Measurements from ENCODE around the gene ACTR3.
A peak's percentile ranks its signal among the peaks of the same experiment; 100 is the strongest.

Gene ACTR3

DNA sequence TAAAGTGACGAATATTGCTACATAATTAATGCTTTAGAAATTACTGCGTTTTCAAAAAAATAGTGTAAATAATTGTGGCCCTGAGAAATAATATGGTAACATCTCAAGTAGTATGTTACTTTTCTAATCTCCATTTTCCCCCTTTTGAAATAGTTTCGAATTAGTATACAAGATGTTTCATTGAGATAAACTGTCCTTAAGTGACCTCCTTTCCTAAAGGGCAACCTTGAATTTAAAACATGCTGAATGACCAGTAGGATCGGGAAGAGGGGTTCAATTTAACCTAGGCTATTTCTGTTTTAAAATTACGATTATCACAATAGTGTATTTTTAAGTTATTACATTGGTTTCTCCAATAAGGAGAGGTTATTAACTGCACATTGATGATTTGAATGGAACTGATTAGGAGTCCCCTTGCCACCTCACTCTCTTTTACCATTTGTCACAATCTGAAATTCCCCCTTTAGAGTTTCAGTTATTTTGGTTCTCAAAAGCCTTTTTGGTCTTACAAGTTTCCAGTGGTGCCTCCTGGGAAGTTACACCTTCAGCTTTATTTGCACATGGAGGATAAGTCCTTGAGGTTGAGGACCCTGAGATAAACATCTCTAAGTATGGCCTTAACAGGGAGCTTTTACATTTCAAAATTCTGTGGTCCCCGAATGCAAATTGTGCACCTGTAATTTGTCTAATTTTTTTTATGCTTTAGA, 2.3 kb downstream of the ACTR3 start:
- Histone ChIP-seq H3K4me1 (ENCODE audit: control insufficient read depth in 1 of 2, insufficient read depth in 2 of 2, low read length in 2 of 2) (peaks cover 12 to 75% of the 10 kb centered on the region in 2 donors), H3K27ac (ENCODE audit: low read length) (peak overlapping the region; percentile 99), H3K27me3 (ENCODE audit: low read depth, low read length) (no peaks in the 10 kb centered on the region), H3K4me3 (ENCODE audit: low read depth in 1 of 2, low read length in 2 of 2) (peak overlapping the region; percentile 55 to 88), H3K9me3 (ENCODE audit: control insufficient read depth in 1 of 2, low read length in 2 of 2) (no peaks in the 10 kb centered on the region), H3K36me3 (ENCODE audit: control insufficient read depth in 1 of 2, insufficient read depth in 2 of 2, low read length in 2 of 2) (peaks cover 4 to 9% of the 10 kb centered on the region in 2 donors)

DNA sequence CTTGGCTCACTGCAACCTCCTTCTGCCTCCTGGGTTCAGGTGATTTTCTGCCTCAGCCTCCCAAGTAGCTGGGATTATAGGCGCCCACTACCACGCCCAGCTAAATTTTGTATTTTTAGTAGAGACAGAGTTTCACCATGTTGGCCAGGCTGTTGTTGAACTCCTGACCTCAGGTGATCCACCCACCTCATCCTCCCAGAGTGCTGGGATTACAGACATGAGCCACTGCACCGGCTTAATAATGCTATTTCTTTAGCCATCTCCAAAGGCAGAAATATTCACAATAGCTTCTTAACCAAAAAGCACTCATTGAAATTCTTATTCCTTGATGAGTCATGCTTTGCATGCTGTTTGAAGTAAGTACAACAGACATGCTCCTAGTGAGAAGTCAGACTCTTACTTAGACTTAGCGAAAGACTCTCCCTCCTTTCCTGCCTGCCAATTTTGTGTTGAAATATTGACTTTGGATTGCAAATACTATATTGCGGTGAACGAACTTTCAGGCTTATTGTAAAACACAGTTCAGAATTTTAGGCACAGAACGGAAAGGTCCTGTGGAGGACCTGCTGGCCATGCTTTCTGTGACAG, 4.4 kb downstream of the ACTR3 start:
- no peak overlapping the region for H3K27ac ChIP-seq (ENCODE audit: low read length)
- H3K4me1 ChIP-seq (ENCODE audit: control insufficient read depth in 1 of 2, insufficient read depth in 2 of 2, low read length in 2 of 2): peaks cover 4 to 74% of the 10 kb centered on the region in 2 donors
- H3K27me3 ChIP-seq (ENCODE audit: low read depth, low read length): no peaks in the 10 kb centered on the region
- peaks cover 4 to 9% of the 10 kb centered on the region in 2 donors for H3K36me3 ChIP-seq (ENCODE audit: control insufficient read depth in 1 of 2, insufficient read depth in 2 of 2, low read length in 2 of 2)
- H3K4me3 ChIP-seq (ENCODE audit: low read depth in 1 of 2, low read length in 2 of 2): peak overlapping the region in 1 of 2 donors; percentile 12
- no peaks in the 10 kb centered on the region for H3K9me3 ChIP-seq (ENCODE audit: control insufficient read depth in 1 of 2, low read length in 2 of 2)

DNA sequence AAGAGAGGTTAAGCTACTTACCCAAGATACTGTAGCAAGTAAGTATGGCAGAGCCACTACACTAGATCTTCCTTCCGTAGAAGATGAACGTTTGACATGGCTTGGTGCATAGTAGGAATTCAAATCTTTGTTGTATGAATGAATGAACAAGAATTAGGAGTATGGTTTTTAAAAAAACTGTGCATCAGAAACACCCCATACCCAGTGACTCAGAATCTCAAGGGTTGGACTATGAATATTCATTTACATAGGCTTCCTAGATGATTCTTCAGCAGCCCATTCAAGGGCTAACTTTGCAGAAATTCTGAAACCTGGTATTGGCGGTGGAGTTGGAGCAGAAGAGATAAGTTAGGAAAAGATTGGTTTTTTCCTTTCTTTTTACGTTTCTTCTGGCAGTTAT, 5.4 kb downstream of the ACTR3 start:
- no peaks in the 10 kb centered on the region for H3K9me3 ChIP-seq (ENCODE audit: control insufficient read depth in 1 of 2, low read length in 2 of 2)
- H3K27ac ChIP-seq (ENCODE audit: low read length): no peak overlapping the region
- H3K36me3 ChIP-seq (ENCODE audit: control insufficient read depth in 1 of 2, insufficient read depth in 2 of 2, low read length in 2 of 2): peaks cover 4 to 5% of the 10 kb centered on the region in 2 donors
- peaks cover 6 to 81% of the 10 kb centered on the region in 2 donors for H3K4me1 ChIP-seq (ENCODE audit: control insufficient read depth in 1 of 2, insufficient read depth in 2 of 2, low read length in 2 of 2)
- no peak overlapping the region for H3K4me3 ChIP-seq (ENCODE audit: low read depth in 1 of 2, low read length in 2 of 2)
- no peaks in the 10 kb centered on the region for H3K27me3 ChIP-seq (ENCODE audit: low read depth, low read length)

GRCh38 chr2:113895819-113896563, 6.1 kb downstream of the ACTR3 start:
- H3K27me3 ChIP-seq (ENCODE audit: low read depth, low read length): no peaks in the 10 kb centered on the region
- H3K4me3 ChIP-seq (ENCODE audit: low read depth in 1 of 2, low read length in 2 of 2): no peak overlapping the region
- no peaks in the 10 kb centered on the region for H3K9me3 ChIP-seq (ENCODE audit: control insufficient read depth in 1 of 2, low read length in 2 of 2)
- H3K4me1 ChIP-seq (ENCODE audit: control insufficient read depth in 1 of 2, insufficient read depth in 2 of 2, low read length in 2 of 2): peaks cover 6 to 86% of the 10 kb centered on the region in 2 donors
- peaks cover 0 to 4% of the 10 kb centered on the region in 2 donors for H3K36me3 ChIP-seq (ENCODE audit: control insufficient read depth in 1 of 2, insufficient read depth in 2 of 2, low read length in 2 of 2)
- no peak overlapping the region for H3K27ac ChIP-seq (ENCODE audit: low read length)

DNA sequence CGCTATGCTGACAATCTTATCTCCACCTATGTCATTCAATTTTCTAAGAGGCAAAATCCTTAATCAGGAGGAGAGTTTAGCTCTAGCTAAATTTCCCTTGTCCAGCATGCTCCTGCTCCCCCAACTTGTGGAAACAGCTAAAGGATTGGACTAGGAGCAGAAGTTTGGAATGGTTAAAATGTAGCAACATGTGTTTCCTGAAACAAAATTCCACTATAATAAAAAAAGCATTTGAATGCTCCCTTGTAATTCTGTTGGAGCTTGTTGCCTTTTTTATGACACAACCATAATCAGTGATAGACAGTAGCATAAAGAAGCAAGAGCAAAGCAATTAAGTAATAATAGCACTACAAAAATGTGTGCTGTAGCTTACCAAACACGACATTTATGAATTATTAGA, 6.9 kb downstream of the ACTR3 start:
- Histone ChIP-seq H3K4me3 (ENCODE audit: low read depth in 1 of 2, low read length in 2 of 2) (no peak overlapping the region), H3K27ac (ENCODE audit: low read length) (no peak overlapping the region), H3K4me1 (ENCODE audit: control insufficient read depth in 1 of 2, insufficient read depth in 2 of 2, low read length in 2 of 2) (peaks cover 6 to 89% of the 10 kb centered on the region in 2 donors), H3K27me3 (ENCODE audit: low read depth, low read length) (no peaks in the 10 kb centered on the region), H3K9me3 (ENCODE audit: control insufficient read depth in 1 of 2, low read length in 2 of 2) (no peaks in the 10 kb centered on the region), H3K36me3 (ENCODE audit: control insufficient read depth in 1 of 2, insufficient read depth in 2 of 2, low read length in 2 of 2) (peaks cover 0 to 4% of the 10 kb centered on the region in 2 donors)

DNA sequence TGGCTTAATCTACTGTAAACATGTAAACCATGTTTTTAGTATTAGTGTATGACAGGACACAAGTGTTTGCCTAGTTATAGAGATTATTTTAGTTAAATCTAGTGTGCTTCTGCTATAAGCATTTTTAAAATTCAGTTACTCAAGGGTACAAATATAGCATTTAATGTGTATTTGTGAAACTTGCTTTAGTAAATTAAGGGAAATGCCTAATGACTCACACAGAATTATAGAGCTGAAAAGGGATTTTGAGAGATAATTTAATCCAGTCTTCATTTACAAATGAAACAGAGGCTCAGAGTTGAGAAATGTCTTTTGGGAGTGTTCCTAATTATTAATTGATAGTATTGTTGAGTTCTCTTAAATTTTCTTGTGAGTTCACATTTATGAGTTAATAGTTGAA, 8.2 kb downstream of the ACTR3 start:
- Histone ChIP-seq H3K9me3 (ENCODE audit: control insufficient read depth in 1 of 2, low read length in 2 of 2) (no peaks in the 10 kb centered on the region), H3K27ac (ENCODE audit: low read length) (no peak overlapping the region), H3K36me3 (ENCODE audit: control insufficient read depth in 1 of 2, insufficient read depth in 2 of 2, low read length in 2 of 2) (peaks cover 0 to 4% of the 10 kb centered on the region in 2 donors), H3K4me3 (ENCODE audit: low read depth in 1 of 2, low read length in 2 of 2) (no peak overlapping the region), H3K27me3 (ENCODE audit: low read depth, low read length) (no peaks in the 10 kb centered on the region), H3K4me1 (ENCODE audit: control insufficient read depth in 1 of 2, insufficient read depth in 2 of 2, low read length in 2 of 2) (peaks cover 6 to 89% of the 10 kb centered on the region in 2 donors)

- H3K27me3 ChIP-seq (ENCODE audit: low read depth, low read length): no peaks in the 10 kb centered on the region
- H3K4me3 ChIP-seq (ENCODE audit: low read depth in 1 of 2, low read length in 2 of 2): no peak overlapping the region
- H3K27ac ChIP-seq (ENCODE audit: low read length): no peak overlapping the region
- H3K4me1 ChIP-seq (ENCODE audit: control insufficient read depth in 1 of 2, insufficient read depth in 2 of 2, low read length in 2 of 2): peaks cover 6 to 89% of the 10 kb centered on the region in 2 donors
- no peaks in the 10 kb centered on the region for H3K9me3 ChIP-seq (ENCODE audit: control insufficient read depth in 1 of 2, low read length in 2 of 2)
- peaks cover 0 to 4% of the 10 kb centered on the region in 2 donors for H3K36me3 ChIP-seq (ENCODE audit: control insufficient read depth in 1 of 2, insufficient read depth in 2 of 2, low read length in 2 of 2)
These were observed 9.3 kb downstream of the ACTR3 start for GRCh38 chr2:113899166-113899565.

GRCh38 chr2:113901943-113902342, 12.1 kb downstream of the ACTR3 start:
- Histone ChIP-seq H3K9me3 (ENCODE audit: control insufficient read depth in 1 of 2, low read length in 2 of 2) (no peaks in the 10 kb centered on the region), H3K36me3 (ENCODE audit: control insufficient read depth in 1 of 2, insufficient read depth in 2 of 2, low read length in 2 of 2) (no peaks in the 10 kb centered on the region), H3K4me1 (ENCODE audit: control insufficient read depth in 1 of 2, insufficient read depth in 2 of 2, low read length in 2 of 2) (peaks cover 6 to 63% of the 10 kb centered on the region in 2 donors), H3K27ac (ENCODE audit: low read length) (no peak overlapping the region), H3K4me3 (ENCODE audit: low read depth in 1 of 2, low read length in 2 of 2) (no peak overlapping the region), H3K27me3 (ENCODE audit: low read depth, low read length) (no peaks in the 10 kb centered on the region)

GRCh38 chr2:113905886-113906285, 16.0 kb downstream of the ACTR3 start:
- Histone ChIP-seq H3K27ac (ENCODE audit: low read length) (no peak overlapping the region), H3K27me3 (ENCODE audit: low read depth, low read length) (no peaks in the 10 kb centered on the region), H3K9me3 (ENCODE audit: control insufficient read depth in 1 of 2, low read length in 2 of 2) (no peaks in the 10 kb centered on the region), H3K36me3 (ENCODE audit: control insufficient read depth in 1 of 2, insufficient read depth in 2 of 2, low read length in 2 of 2) (no peaks in the 10 kb centered on the region), H3K4me1 (ENCODE audit: control insufficient read depth in 1 of 2, insufficient read depth in 2 of 2, low read length in 2 of 2) (peaks cover 8 to 44% of the 10 kb centered on the region in 2 donors), H3K4me3 (ENCODE audit: low read depth in 1 of 2, low read length in 2 of 2) (no peak overlapping the region)

- no peak overlapping the region for H3K4me3 ChIP-seq (ENCODE audit: low read depth in 1 of 2, low read length in 2 of 2)
- no peaks in the 10 kb centered on the region for H3K27me3 ChIP-seq (ENCODE audit: low read depth, low read length)
- H3K36me3 ChIP-seq (ENCODE audit: control insufficient read depth in 1 of 2, insufficient read depth in 2 of 2, low read length in 2 of 2): no peaks in the 10 kb centered on the region
- H3K27ac ChIP-seq (ENCODE audit: low read length): no peak overlapping the region
- H3K9me3 ChIP-seq (ENCODE audit: control insufficient read depth in 1 of 2, low read length in 2 of 2): no peaks in the 10 kb centered on the region
- H3K4me1 ChIP-seq (ENCODE audit: control insufficient read depth in 1 of 2, insufficient read depth in 2 of 2, low read length in 2 of 2): peaks cover 12 to 39% of the 10 kb centered on the region in 2 donors
These were observed 16.8 kb downstream of the ACTR3 start for GRCh38 chr2:113906647-113907046.

DNA sequence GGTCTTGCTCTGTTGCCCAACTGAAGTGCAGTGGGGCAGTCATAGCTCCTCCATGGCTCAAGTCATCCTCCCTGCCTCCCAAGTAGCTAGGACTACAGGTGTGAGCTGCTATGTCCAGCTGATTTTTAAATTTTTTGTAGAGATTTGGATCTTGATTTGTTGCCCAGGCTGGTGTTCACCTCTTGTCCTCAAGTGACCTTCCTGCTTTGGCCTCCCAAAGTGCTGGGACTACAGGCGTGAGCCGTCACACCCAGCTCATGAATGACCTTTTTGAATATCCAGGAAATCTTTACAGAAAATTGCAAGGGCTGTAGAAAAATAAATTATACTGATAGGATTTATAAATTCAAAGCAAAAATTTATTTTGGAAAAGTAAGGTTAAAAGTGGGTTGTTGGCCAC, 17.4 kb downstream of the ACTR3 start:
- Histone ChIP-seq H3K27me3 (ENCODE audit: low read depth, low read length) (no peaks in the 10 kb centered on the region), H3K27ac (ENCODE audit: low read length) (no peak overlapping the region), H3K4me1 (ENCODE audit: control insufficient read depth in 1 of 2, insufficient read depth in 2 of 2, low read length in 2 of 2) (peaks cover 12 to 32% of the 10 kb centered on the region in 2 donors), H3K4me3 (ENCODE audit: low read depth in 1 of 2, low read length in 2 of 2) (no peak overlapping the region), H3K9me3 (ENCODE audit: control insufficient read depth in 1 of 2, low read length in 2 of 2) (no peaks in the 10 kb centered on the region), H3K36me3 (ENCODE audit: control insufficient read depth in 1 of 2, insufficient read depth in 2 of 2, low read length in 2 of 2) (no peaks in the 10 kb centered on the region)

Measured in muscle layer of duodenum (tissue), 2 donors.